WERI-Rb-1 (cell line): ENCODE measurements around the gene SRSF7.

ENCODE experiments used
- DNase-seq: peaks from one replicate; pipeline ENCODE4 v3.0.0-alpha.2; 2020
- H3K27ac ChIP-seq: fragments of 250-450 bp; sonication (Bioruptor Pico); 2 replicates; pipeline ENCODE4 v1.5.1; 2020; ENCODE audit warnings: mild to moderate bottlenecking, moderate library complexity
- H3K27me3 ChIP-seq: fragments of 250-450 bp; sonication (Bioruptor Pico); 2 replicates; pipeline ENCODE4 v1.5.1; 2021; ENCODE audit warnings: mild to moderate bottlenecking, low read depth, moderate library complexity; ENCODE audit not compliant: insufficient read depth, severe bottlenecking
- H3K36me3 ChIP-seq: fragments of 250-450 bp; sonication (Bioruptor Pico); 2 replicates; pipeline ENCODE4 v1.5.1; 2020; ENCODE audit warnings: mild to moderate bottlenecking, moderate library complexity
- H3K4me3 ChIP-seq: 2 replicates; pipeline ENCODE4 v1.5.1; 2011; ENCODE audit warnings: low read depth, mild to moderate bottlenecking, control low read depth, low read length
- H3K9me3 ChIP-seq: fragments of 250-450 bp; sonication (Bioruptor Pico); 2 replicates; pipeline ENCODE4 v1.5.1; 2021; ENCODE audit warnings: mild to moderate bottlenecking, moderate library complexity; ENCODE audit not compliant: severe bottlenecking
- TF ChIP-seq, protein P1 (sequence below): IDR thresholded peaks from 2 replicates; pipeline ENCODE4 v1.5.1; 2011; ENCODE audit warnings: low read depth, mild to moderate bottlenecking, control low read depth, inconsistent platforms, low read length

Gene SRSF7

GRCh38 chr2:38778687-38779082 lies 27.5 kb upstream of the SRSF7 start:
- no peak for DNase-seq
- Histone ChIP-seq H3K4me3 (peak overlapping the region; percentile 91), H3K27me3 (no peaks in the 10 kb centered on the region), H3K27ac (peak overlapping the region; percentile 63), H3K9me3 (no peaks in the 10 kb centered on the region), H3K36me3 (peaks cover 20% of the 10 kb centered on the region)
- TF ChIP-seq, protein P1, sequence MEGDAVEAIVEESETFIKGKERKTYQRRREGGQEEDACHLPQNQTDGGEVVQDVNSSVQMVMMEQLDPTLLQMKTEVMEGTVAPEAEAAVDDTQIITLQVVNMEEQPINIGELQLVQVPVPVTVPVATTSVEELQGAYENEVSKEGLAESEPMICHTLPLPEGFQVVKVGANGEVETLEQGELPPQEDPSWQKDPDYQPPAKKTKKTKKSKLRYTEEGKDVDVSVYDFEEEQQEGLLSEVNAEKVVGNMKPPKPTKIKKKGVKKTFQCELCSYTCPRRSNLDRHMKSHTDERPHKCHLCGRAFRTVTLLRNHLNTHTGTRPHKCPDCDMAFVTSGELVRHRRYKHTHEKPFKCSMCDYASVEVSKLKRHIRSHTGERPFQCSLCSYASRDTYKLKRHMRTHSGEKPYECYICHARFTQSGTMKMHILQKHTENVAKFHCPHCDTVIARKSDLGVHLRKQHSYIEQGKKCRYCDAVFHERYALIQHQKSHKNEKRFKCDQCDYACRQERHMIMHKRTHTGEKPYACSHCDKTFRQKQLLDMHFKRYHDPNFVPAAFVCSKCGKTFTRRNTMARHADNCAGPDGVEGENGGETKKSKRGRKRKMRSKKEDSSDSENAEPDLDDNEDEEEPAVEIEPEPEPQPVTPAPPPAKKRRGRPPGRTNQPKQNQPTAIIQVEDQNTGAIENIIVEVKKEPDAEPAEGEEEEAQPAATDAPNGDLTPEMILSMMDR, result no peak

- Histone ChIP-seq H3K27me3 (no peaks in the 10 kb centered on the region), H3K9me3 (no peaks in the 10 kb centered on the region), H3K36me3 (peaks cover 13% of the 10 kb centered on the region), H3K27ac (no peak overlapping the region), H3K4me3 (no peak overlapping the region)
- TF ChIP-seq, protein P1, result no peak
- DNase-seq, result no peak
Observed at GRCh38 chr2:38776531-38776930, 25.4 kb upstream of the SRSF7 start.

GRCh38 chr2:38775921-38776225 lies 24.7 kb upstream of the SRSF7 start:
- no peaks in the 10 kb centered on the region for H3K9me3 ChIP-seq
- H3K4me3 ChIP-seq, result no peak overlapping the region
- no peak for DNase-seq
- H3K27ac ChIP-seq, result no peak overlapping the region
- TF ChIP-seq, protein P1, result no peak
- H3K36me3 ChIP-seq, result peaks cover 7% of the 10 kb centered on the region
- H3K27me3 ChIP-seq, result no peaks in the 10 kb centered on the region

DNA sequence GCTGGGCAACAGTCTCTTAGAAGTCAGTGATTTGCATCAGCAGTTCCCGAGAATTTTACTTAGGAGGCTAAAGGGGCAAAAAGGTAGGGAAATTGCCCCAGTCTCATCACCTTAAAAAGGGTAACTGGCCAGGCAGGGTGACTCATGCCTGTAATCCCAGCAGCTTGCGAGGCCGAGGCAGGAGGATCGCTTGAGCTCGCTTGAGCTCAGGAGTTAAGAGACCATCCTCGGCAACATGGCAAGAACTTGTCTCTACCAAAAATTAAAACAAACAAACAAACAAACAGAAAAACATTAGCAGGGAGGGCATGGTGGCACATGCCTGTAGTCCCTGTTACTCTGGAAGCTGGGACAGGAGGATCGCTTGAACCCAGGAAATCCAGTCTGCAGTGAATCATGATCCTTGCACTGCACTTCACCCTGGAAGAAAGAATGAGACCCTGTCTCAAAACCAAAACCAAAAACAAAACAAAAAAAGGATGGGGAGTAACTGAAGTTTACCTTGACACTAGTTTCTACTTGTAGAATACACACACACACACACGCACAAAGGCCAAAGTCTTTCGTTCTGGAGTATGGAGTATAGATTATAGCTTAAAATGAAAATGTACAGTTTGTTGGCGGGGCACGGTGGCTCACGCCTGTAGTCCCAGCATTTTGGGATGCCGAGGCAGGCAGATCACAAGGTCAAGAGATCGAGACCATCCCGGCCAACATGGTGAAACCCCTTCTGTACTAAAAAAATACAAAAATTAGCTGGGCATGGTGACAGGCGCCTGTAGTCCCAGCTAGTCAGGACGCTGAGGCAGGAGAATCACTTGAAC lies 24.1 kb upstream of the SRSF7 start:
- Histone ChIP-seq H3K27ac (no peak overlapping the region), H3K9me3 (no peaks in the 10 kb centered on the region), H3K4me3 (no peak overlapping the region), H3K36me3 (peaks cover 1% of the 10 kb centered on the region), H3K27me3 (no peaks in the 10 kb centered on the region)
- DNase-seq, result no peak
- TF ChIP-seq, protein P1, result no peak

DNA sequence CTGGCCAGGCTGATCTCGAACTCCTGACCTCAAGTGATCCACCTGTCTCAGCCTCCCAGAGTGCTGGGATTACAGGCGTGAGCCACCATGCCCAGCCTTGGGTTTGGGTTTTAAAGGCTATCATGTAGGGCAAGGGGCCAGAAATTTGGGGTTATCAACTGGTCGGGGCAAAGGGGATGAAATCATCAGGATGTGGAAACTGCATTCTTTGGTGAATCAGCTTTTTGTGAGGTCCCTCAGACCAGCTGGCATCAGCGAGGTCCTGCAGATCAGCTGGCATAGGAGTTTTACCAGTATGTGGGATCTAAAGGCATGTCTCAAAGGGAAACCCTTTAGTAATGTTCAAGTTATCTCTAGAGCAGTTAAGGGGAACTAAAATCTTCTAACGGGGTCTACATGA lies 20.5 kb upstream of the SRSF7 start:
- Histone ChIP-seq H3K4me3 (no peak overlapping the region), H3K9me3 (no peaks in the 10 kb centered on the region), H3K36me3 (no peaks in the 10 kb centered on the region), H3K27ac (no peak overlapping the region), H3K27me3 (no peaks in the 10 kb centered on the region)
- TF ChIP-seq, protein P1, result no peak
- DNase-seq, result no peak

GRCh38 chr2:38765551-38765950 lies 14.4 kb upstream of the SRSF7 start:
- Histone ChIP-seq H3K36me3 (no peaks in the 10 kb centered on the region), H3K9me3 (no peaks in the 10 kb centered on the region), H3K4me3 (no peak overlapping the region), H3K27me3 (no peaks in the 10 kb centered on the region), H3K27ac (no peak overlapping the region)
- no peak for DNase-seq
- TF ChIP-seq, protein P1, result no peak
